ENCODE measurements around the gene UBE2D4. TPM values are rescaled to one million over a fixed set of nuclear protein-coding genes. Genes with fewer than 3 reads are reported as not detected.
"Not testable (repeated sequence)": the region's sequence is repeated elsewhere in the genome, so short reads cannot be mapped to it uniquely, and the experiment has no call there.

The UBE2D4 gene
- total RNA-seq, 1 experiment from 2014 or later: 29.3 TPM

DNA sequence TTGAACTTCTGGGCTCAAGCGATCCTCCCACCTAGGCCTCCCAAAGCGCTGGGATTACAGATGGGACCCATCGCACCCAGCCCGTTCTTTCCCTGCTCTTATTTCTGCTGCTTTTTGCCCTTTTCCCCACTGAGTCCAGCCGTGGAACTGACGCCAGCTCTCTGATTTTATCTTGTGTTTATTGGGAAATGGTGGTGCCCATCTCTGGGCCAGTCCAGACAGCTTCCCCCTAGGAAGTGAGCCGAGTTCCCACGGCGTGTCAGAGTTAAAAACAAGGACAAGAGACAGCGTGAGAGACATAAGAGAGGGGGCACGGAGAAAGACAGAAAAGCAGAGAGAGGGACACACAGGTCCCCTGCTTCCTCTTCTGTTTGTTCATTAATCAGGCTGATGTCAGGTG, 51.9 kb downstream of the UBE2D4 start:
- H4K20me1 ChIP-seq (ENCODE audit: insufficient read depth, low read depth, low read length); H3K4me1 ChIP-seq (ENCODE audit: low read length); H3K9me3 ChIP-seq (ENCODE audit: low read length); H3K9ac ChIP-seq (ENCODE audit: low read length); H3K4me2 ChIP-seq (ENCODE audit: low read depth, low read length, poor library complexity, severe bottlenecking); H3K27ac ChIP-seq (ENCODE audit: low read length); H3K9me2 ChIP-seq (replicated peaks; ENCODE audit: insufficient read depth, low read length); H3K27me3 ChIP-seq (ENCODE audit: low read length); H3K4me3 ChIP-seq (ENCODE audit: low read length); H3K79me2 ChIP-seq (ENCODE audit: low read length); H3K36me3 ChIP-seq (ENCODE audit: insufficient read depth, low read length); DNase-seq; H2AFZ ChIP-seq (ENCODE audit: low read length): not testable (repeated sequence)

DNA sequence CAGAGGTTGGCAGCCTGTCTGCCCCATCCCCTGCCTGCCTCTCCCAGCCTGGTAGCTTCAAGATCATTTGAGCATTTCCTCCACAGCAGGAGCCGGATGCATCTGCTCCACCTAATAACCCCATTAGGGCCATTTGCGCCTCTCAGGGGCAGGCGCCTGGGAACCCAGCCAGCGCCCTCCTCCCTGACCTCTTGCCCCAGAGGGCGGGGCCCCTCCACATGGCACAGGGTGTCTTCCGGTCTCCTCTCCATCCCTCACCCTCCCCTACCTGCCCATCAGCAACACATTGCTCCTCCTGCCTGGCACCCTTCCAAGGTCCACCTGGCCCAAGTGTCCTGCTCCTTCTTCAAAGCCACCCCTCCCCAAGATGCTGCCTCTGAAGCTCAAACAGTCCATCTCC, 56.6 kb downstream of the UBE2D4 start:
- H3K9ac ChIP-seq (ENCODE audit: low read length); DNase-seq; H3K27ac ChIP-seq (ENCODE audit: low read length); H3K4me2 ChIP-seq (ENCODE audit: low read depth, low read length, poor library complexity, severe bottlenecking); H3K4me3 ChIP-seq (ENCODE audit: low read length); H3K36me3 ChIP-seq (ENCODE audit: insufficient read depth, low read length); H3K9me2 ChIP-seq (replicated peaks; ENCODE audit: insufficient read depth, low read length); H3K79me2 ChIP-seq (ENCODE audit: low read length); H3K9me3 ChIP-seq (ENCODE audit: low read length); H2AFZ ChIP-seq (ENCODE audit: low read length); H4K20me1 ChIP-seq (ENCODE audit: insufficient read depth, low read depth, low read length); H3K27me3 ChIP-seq (ENCODE audit: low read length); H3K4me1 ChIP-seq (ENCODE audit: low read length): not testable (repeated sequence)

DNA sequence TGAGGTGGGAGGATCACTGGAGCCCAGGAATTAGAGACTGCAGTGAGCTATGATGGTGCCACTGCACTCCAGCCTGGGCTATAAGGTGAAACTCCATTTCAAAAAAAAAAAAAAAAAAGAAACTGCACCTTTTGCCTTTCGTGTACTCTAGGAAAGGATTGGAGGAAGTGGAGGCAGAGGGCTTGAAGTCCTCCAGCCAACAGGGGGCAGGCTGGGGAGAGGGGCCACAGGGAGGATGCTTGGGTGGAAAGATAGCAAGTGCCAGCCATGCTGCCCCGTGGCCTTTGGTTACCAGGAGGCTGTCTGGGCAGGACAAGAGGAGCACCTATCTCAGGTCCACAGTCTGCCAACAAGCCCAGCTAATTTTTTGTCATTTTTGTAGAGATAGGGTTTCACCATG, 57.5 kb downstream of the UBE2D4 start:
- not testable (repeated sequence) for H3K9ac ChIP-seq (ENCODE audit: low read length); H3K9me2 ChIP-seq (replicated peaks; ENCODE audit: insufficient read depth, low read length); H3K4me1 ChIP-seq (ENCODE audit: low read length); H3K4me2 ChIP-seq (ENCODE audit: low read depth, low read length, poor library complexity, severe bottlenecking); H3K27me3 ChIP-seq (ENCODE audit: low read length); H2AFZ ChIP-seq (ENCODE audit: low read length); H3K27ac ChIP-seq (ENCODE audit: low read length); H4K20me1 ChIP-seq (ENCODE audit: insufficient read depth, low read depth, low read length); H3K79me2 ChIP-seq (ENCODE audit: low read length); H3K9me3 ChIP-seq (ENCODE audit: low read length); H3K4me3 ChIP-seq (ENCODE audit: low read length); H3K36me3 ChIP-seq (ENCODE audit: insufficient read depth, low read length)
- DNase-seq: peak; percentile 44

DNA sequence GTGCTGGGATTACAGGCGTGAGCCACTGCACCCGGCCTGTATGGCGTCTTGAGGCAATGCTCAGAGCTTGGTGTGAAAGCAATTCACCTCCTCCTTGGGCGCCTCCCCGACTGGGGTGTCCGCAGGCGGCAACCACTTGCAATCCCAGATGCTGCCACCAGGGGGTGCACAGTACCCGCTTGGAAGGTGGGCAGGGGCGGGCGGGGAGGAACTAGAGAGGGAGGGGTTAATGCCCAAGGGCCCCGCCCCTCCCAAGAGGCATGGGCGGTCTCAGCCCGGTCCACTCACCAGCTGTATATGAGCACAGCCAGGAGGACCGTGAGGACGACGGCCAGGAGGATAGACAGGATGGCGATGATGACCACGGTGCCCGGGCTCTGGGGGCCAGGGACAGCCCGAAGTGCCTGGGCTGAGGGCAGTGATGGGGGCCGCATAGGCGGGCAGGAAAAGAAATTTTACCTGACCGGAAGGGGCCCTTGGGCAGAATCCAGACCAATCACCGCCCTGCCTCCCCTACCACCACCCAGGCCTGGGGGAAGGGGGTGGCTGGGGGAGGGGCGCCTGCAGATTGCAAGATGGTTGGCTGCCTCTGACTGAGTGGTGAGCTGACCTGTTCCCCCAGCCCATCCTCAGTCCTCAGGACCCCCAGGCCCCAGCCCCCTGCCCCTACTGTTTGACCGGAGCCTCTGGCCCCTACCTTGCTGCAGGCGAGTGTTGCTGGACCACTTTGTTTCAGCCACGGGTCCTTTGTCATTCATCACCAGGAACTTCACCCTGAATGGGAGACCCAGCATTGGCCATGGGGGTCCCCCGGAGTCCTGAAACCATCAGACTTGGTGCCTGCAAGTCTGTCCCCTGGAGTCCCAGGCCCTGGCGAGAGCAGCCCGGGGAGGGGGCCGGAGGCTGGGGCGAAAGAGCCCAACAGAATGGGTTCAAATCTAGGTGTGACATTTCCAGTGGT, 59.9 kb downstream of the UBE2D4 start:
- not testable (repeated sequence) for H3K9ac ChIP-seq (ENCODE audit: low read length); H3K27ac ChIP-seq (ENCODE audit: low read length); H3K4me3 ChIP-seq (ENCODE audit: low read length); H2AFZ ChIP-seq (ENCODE audit: low read length); H3K36me3 ChIP-seq (ENCODE audit: insufficient read depth, low read length); H4K20me1 ChIP-seq (ENCODE audit: insufficient read depth, low read depth, low read length); H3K27me3 ChIP-seq (ENCODE audit: low read length); H3K79me2 ChIP-seq (ENCODE audit: low read length); H3K4me1 ChIP-seq (ENCODE audit: low read length); H3K9me3 ChIP-seq (ENCODE audit: low read length); H3K4me2 ChIP-seq (ENCODE audit: low read depth, low read length, poor library complexity, severe bottlenecking); H3K9me2 ChIP-seq (replicated peaks; ENCODE audit: insufficient read depth, low read length)
- DNase-seq: peak; percentile 57

DNA sequence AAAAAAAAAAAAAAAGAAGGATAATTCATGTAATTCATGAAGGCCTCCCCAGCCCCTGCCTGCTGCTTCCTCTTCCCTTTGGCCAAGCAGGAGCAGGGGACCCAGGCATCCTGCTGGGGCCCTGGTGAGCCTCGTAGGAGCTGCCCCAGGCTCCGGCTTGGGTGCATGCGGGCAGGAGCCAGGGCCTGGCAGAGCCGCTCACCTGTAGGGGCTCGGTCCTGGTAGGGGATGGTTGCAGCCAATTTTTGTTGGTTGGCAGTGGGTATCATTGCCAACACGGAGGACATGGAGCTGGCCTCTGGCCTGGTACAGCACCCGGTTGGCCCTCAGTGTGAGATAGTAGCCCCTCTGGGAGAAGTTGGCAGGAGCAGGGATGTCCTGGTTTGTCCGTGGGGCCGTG, 61.2 kb downstream of the UBE2D4 start:
- not testable (repeated sequence) for H3K36me3 ChIP-seq (ENCODE audit: insufficient read depth, low read length); DNase-seq

DNA sequence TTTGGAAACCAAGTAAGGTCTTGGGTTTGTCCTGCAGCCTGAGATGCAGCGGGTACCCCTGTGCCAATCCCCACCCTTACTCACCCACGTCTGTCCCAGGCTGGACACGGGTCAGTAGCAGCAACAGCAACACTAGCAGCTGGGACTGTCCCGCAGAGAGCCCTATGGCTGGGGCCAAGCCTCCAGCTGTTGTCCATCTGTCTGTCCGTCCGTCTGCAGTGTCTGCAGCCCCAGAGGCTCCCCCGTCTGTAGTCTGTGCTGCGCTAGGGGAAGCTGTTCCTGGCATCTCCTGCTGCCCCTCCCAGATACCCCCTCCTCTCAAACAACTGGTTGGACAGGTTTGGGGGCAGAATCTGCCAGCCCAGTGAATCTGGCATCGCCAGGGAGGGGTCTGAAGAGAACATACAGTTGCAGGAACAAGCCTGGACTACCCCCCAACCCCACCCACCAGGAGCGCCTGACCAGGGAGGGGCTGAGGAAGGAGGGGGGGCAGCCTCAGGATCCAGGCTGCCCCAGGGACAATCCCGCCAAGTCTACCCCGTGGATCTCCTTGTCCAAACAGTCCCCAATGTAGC, 63.9 kb downstream of the UBE2D4 start:
- H2AFZ ChIP-seq (ENCODE audit: low read length); H3K4me3 ChIP-seq (ENCODE audit: low read length); H3K36me3 ChIP-seq (ENCODE audit: insufficient read depth, low read length); H3K9me2 ChIP-seq (replicated peaks; ENCODE audit: insufficient read depth, low read length); H3K4me2 ChIP-seq (ENCODE audit: low read depth, low read length, poor library complexity, severe bottlenecking); DNase-seq; H3K9ac ChIP-seq (ENCODE audit: low read length); H4K20me1 ChIP-seq (ENCODE audit: insufficient read depth, low read depth, low read length); H3K79me2 ChIP-seq (ENCODE audit: low read length); H3K27ac ChIP-seq (ENCODE audit: low read length); H3K9me3 ChIP-seq (ENCODE audit: low read length); H3K27me3 ChIP-seq (ENCODE audit: low read length): not testable (repeated sequence)
- H3K4me1 ChIP-seq (ENCODE audit: low read length): peaks cover 13% of the 10 kb centered on the region

More for the DNA sequence above, 61.2 kb downstream of the UBE2D4 start:
- not testable (repeated sequence) for H3K4me2 ChIP-seq (ENCODE audit: low read depth, low read length, poor library complexity, severe bottlenecking); H3K4me1 ChIP-seq (ENCODE audit: low read length); H3K9ac ChIP-seq (ENCODE audit: low read length); H3K9me3 ChIP-seq (ENCODE audit: low read length); H4K20me1 ChIP-seq (ENCODE audit: insufficient read depth, low read depth, low read length); H3K9me2 ChIP-seq (replicated peaks; ENCODE audit: insufficient read depth, low read length); H3K27me3 ChIP-seq (ENCODE audit: low read length); H3K79me2 ChIP-seq (ENCODE audit: low read length); H2AFZ ChIP-seq (ENCODE audit: low read length); H3K4me3 ChIP-seq (ENCODE audit: low read length); H3K27ac ChIP-seq (ENCODE audit: low read length)

DNA sequence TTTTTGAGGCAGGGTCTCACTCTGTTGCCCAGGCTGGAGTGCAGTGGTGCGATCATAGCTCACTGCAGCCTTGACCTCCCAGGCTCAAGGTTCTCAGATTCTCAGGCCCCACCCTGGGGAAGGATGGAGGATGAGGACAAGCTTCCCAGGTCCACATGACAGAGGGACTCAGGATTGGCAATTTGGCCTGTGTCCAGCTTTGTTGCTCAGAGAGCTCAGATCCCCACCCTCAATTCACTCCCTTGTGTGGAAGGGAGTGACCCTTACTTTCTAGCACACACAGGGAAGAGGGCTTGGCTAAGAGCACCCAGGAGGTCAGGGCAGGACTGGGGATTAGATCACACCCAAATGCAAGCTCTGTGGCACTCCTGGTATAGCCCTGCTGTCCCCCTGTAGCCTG, 64.6 kb downstream of the UBE2D4 start:
- not testable (repeated sequence) for H3K27ac ChIP-seq (ENCODE audit: low read length); H3K4me2 ChIP-seq (ENCODE audit: low read depth, low read length, poor library complexity, severe bottlenecking); H3K9me3 ChIP-seq (ENCODE audit: low read length); H2AFZ ChIP-seq (ENCODE audit: low read length); H3K79me2 ChIP-seq (ENCODE audit: low read length); DNase-seq; H3K9me2 ChIP-seq (replicated peaks; ENCODE audit: insufficient read depth, low read length); H4K20me1 ChIP-seq (ENCODE audit: insufficient read depth, low read depth, low read length); H3K27me3 ChIP-seq (ENCODE audit: low read length); H3K36me3 ChIP-seq (ENCODE audit: insufficient read depth, low read length); H3K4me3 ChIP-seq (ENCODE audit: low read length); H3K9ac ChIP-seq (ENCODE audit: low read length)
- peaks cover 13% of the 10 kb centered on the region for H3K4me1 ChIP-seq (ENCODE audit: low read length)

DNA sequence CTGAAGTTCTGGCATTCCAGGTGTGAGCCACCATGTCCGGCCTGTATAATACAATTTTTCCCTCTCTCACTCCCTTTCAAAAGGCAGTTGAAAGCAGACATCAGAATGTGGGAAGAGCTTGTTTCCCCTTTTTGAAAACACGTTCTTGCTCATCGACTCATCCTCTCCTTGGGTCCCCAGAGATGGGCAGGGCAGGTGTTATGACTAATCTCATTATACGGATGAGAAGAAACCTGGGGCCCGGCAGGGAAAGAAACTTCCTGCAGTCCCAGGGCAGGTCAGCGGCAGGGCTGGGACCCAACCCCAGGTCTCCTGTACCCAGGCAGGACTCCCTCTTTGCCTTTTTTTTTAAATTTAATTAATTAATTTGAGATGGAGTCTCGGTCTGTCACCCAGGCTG, 66.7 kb downstream of the UBE2D4 start:
- H3K4me2 ChIP-seq (ENCODE audit: low read depth, low read length, poor library complexity, severe bottlenecking): peak overlapping the region; percentile 47
- not testable (repeated sequence) for H3K9me2 ChIP-seq (replicated peaks; ENCODE audit: insufficient read depth, low read length); H2AFZ ChIP-seq (ENCODE audit: low read length); H3K27me3 ChIP-seq (ENCODE audit: low read length); H3K36me3 ChIP-seq (ENCODE audit: insufficient read depth, low read length); H4K20me1 ChIP-seq (ENCODE audit: insufficient read depth, low read depth, low read length); H3K9me3 ChIP-seq (ENCODE audit: low read length); H3K79me2 ChIP-seq (ENCODE audit: low read length); H3K4me3 ChIP-seq (ENCODE audit: low read length); H3K9ac ChIP-seq (ENCODE audit: low read length)
- peaks cover 13% of the 10 kb centered on the region for H3K4me1 ChIP-seq (ENCODE audit: low read length)
- DNase-seq: peak; percentile 81
- peak overlapping the region; percentile 66 for H3K27ac ChIP-seq (ENCODE audit: low read length)

Data from Karpas-422 (cell line).